Measurements from ENCODE around the gene RCSD1. TPM values are rescaled to one million over a fixed set of nuclear protein-coding genes. Genes with fewer than 3 reads are reported as not detected.
A peak's percentile ranks its signal among the peaks of the same experiment; 100 is the strongest.

RCSD1 gene
- total and polyA plus RNA-seq, 2 of the 13 experiments (the other 11 are each of a cell fraction or from before 2014, with no cell fraction given), result not detected

GRCh38 chr1:167723707-167724323, 93.8 kb downstream of the RCSD1 start:
- no peak for FAIRE-seq

More at GRCh38 chr1:167723707-167724323, 93.8 kb downstream of the RCSD1 start:
- ChIA-PET POLR2A (no interaction called here), CTCF (ENCODE audit: low intra/inter-chr PET ratio, low total read pairs) (no interaction called here)
- H3K36me3 ChIP-seq (replicated peaks in 1 of 2; ENCODE audit: control insufficient read depth in 1 of 2, insufficient read depth in 2 of 2, low read length in 2 of 2), result peaks cover 0 to 4% of the 10 kb centered on the region in 2 experiments; a peak in 1 of 5 replicates
- BruUV-seq (replicated peaks), result no TSS peak
- H3K9me3 ChIP-seq (ENCODE audit: low read length), result no peaks in the 10 kb centered on the region
- peak overlapping the region; percentile 6; the same call in 1 of the 2 replicates for H3K9ac ChIP-seq (ENCODE audit: insufficient read depth, low read depth, low read length)
- H2AFZ ChIP-seq (ENCODE audit: low read length), result no peak overlapping the region
- TF ChIP-seq CREBL2 (CRISPR knock-in tag; IDR thresholded peaks at IDR 0.05; ENCODE audit: borderline replicate concordance), result no peak
- TF ChIP-seq ZNF781 (CRISPR knock-in tag; IDR thresholded peaks at IDR 0.05; ENCODE audit: borderline replicate concordance, not compliant biosample characterization), result no peak
- TF ChIP-seq ZNF121 (CRISPR knock-in tag; IDR thresholded peaks at IDR 0.05), result peak; percentile 76; the same call in 1 of the 2 replicates
- no peak for TF ChIP-seq ZNF512 (CRISPR knock-in tag; IDR thresholded peaks at IDR 0.05)
- TF ChIP-seq ZNF281 (CRISPR knock-in tag; IDR thresholded peaks at IDR 0.05; ENCODE audit: borderline replicate concordance), result peak; percentile 76; the same call in 1 of the 2 replicates
- no peak for TF ChIP-seq CREM (IDR thresholded peaks at IDR 0.05)
- TF ChIP-seq CREM (CRISPR knock-in tag; IDR thresholded peaks at IDR 0.05), result no peak
- TF ChIP-seq ZNF557 (CRISPR knock-in tag; IDR thresholded peaks at IDR 0.05), result no peak
- in situ Hi-C loops (cut with HindIII; ENCODE audit: extremely low pct_ligation_motif_present, low pct_unique_long_range_greater_than_20kb), result loop anchor here (5.0 kb wide), 1 partner anchor 83 kb away; no protein-coding TSS in a partner anchor
- H3K4me3 ChIP-seq (replicated peaks in 1 of 3; ENCODE audit: insufficient read depth in 1 of 3, low read depth in 2 of 3, low read length in 3 of 3), result peak overlapping the region in 2 of 3 experiments; percentile 92 to 95; a peak in 3 of 6 replicates
- no peaks in the 10 kb centered on the region for H3K27me3 ChIP-seq (ENCODE audit: control insufficient read depth in 1 of 2, insufficient read depth in 2 of 2, low read length in 2 of 2)
- peaks cover 3% of the 10 kb centered on the region for H4K20me1 ChIP-seq (ENCODE audit: insufficient read depth, low read length)
- DNase-seq (ENCODE audit: low spot score) (no peak), ATAC-seq (no peak)
- WGBS (ENCODE audit: low lambda C conversion rate), result 90% methylated on average over 2 of the region's 2 CpGs
- intact Hi-C loops (cut with micrococcal nuclease; ENCODE audit: unreplicated experiment), result loop anchor here (5.0 kb wide), 2 partner anchors 33 to 213 kb away; partner anchors contain the start of genes DCAF6 and MPC2
- no peak overlapping the region for H3K27ac ChIP-seq (ENCODE audit: extremely low read length, insufficient read depth, low read length)
- peaks cover 55% of the 10 kb centered on the region for H3K4me1 ChIP-seq (ENCODE audit: insufficient read depth, low read length)
- peak overlapping the region; percentile 83 for H3K4me2 ChIP-seq (ENCODE audit: low read depth, low read length)
- H3K79me2 ChIP-seq (ENCODE audit: insufficient read depth, low read length), result peaks cover 56% of the 10 kb centered on the region
